Measurements from ENCODE around the gene CCDC88B. TPM values are rescaled to one million over a fixed set of nuclear protein-coding genes. Genes with fewer than 3 reads are reported as not detected.

The CCDC88B gene
- total RNA-seq, 1 experiment from 2014 or later, result 9.6 TPM

- Histone ChIP-seq H4K20me1 (ENCODE audit: insufficient read depth) (no peaks in the 10 kb centered on the region), H3K79me2 (ENCODE audit: low read depth) (no peaks in the 10 kb centered on the region), H3K4me2 (no peak overlapping the region), H3K4me1 (replicated peaks; ENCODE audit: insufficient read depth) (no peaks in the 10 kb centered on the region; the same call in 1 of the 2 replicates), H3K4me3 (no peak overlapping the region), H3K9me3 (ENCODE audit: insufficient read depth, low read depth) (no peaks in the 10 kb centered on the region), H3F3A (ENCODE audit: insufficient read depth, low read depth) (no peaks in the 10 kb centered on the region; the same call in 1 of the 2 replicates), H3K9me2 (ENCODE audit: insufficient read depth) (no peaks in the 10 kb centered on the region), H3K27me3 (ENCODE audit: insufficient read depth, low read depth) (0 out of 2 replicates have a peak, but pooled peaks cover 6% of the 10 kb centered on the region), H3K36me3 (ENCODE audit: low read depth) (no peaks in the 10 kb centered on the region), H3K27ac (no peak overlapping the region), H2AFZ (no peak overlapping the region)
- intact Hi-C loops (cut with micrococcal nuclease; ENCODE audit: unreplicated experiment), result no loop called here
- ChIA-PET CTCF (interaction anchor here (0.6 to 0.7 kb wide), 2 partner anchors 72 to 218 kb away, joined by 6 to 7 read pairs; no protein-coding TSS in a partner anchor), POLR2A (ENCODE audit: unreplicated experiment) (no interaction called here)
- no TSS peak for BruUV-seq (replicated peaks)
- TF ChIP-seq, protein P1, sequence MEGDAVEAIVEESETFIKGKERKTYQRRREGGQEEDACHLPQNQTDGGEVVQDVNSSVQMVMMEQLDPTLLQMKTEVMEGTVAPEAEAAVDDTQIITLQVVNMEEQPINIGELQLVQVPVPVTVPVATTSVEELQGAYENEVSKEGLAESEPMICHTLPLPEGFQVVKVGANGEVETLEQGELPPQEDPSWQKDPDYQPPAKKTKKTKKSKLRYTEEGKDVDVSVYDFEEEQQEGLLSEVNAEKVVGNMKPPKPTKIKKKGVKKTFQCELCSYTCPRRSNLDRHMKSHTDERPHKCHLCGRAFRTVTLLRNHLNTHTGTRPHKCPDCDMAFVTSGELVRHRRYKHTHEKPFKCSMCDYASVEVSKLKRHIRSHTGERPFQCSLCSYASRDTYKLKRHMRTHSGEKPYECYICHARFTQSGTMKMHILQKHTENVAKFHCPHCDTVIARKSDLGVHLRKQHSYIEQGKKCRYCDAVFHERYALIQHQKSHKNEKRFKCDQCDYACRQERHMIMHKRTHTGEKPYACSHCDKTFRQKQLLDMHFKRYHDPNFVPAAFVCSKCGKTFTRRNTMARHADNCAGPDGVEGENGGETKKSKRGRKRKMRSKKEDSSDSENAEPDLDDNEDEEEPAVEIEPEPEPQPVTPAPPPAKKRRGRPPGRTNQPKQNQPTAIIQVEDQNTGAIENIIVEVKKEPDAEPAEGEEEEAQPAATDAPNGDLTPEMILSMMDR (conservative IDR thresholded peaks at IDR 0.05), result no peak
- no peak for TF ChIP-seq EZH2 (IDR thresholded peaks at IDR 0.05; ENCODE audit: low read depth)
- DNase-seq, result peak in 1 of 2 experiments; percentile 20
Measured at GRCh38 chr11:64295760-64296159, 44.2 kb upstream of the CCDC88B start.

DNA sequence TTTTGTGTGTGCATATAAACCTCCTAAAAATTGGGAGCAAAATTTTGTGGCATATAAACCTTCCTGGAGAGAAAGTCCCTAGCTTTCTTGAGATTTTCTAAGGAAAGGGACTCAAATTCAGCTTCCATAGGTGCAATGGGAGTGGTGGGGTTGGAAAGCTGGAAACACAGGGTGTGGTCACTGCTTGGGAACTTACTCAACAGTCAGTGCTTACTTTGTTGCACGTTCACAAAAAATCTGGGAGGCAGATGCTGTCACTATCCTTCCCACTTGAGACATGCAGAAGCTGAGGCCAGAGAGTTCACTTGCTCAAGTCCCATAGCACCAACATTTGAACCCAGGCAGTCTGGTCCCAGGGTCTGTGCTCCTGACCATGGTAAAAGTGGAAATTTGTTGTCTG, 43.8 kb upstream of the CCDC88B start:
- no peak for DNase-seq
- Histone ChIP-seq H3K4me2 (no peak overlapping the region), H3K4me3 (no peak overlapping the region), H3K79me2 (ENCODE audit: low read depth) (no peaks in the 10 kb centered on the region), H3K9me2 (ENCODE audit: insufficient read depth) (no peaks in the 10 kb centered on the region), H3F3A (ENCODE audit: insufficient read depth, low read depth) (no peaks in the 10 kb centered on the region; the same call in 1 of the 2 replicates), H3K27ac (no peak overlapping the region), H2AFZ (no peak overlapping the region), H4K20me1 (ENCODE audit: insufficient read depth) (no peaks in the 10 kb centered on the region), H3K9me3 (ENCODE audit: insufficient read depth, low read depth) (no peaks in the 10 kb centered on the region), H3K27me3 (ENCODE audit: insufficient read depth, low read depth) (0 out of 2 replicates have a peak, but pooled peaks cover 7% of the 10 kb centered on the region), H3K4me1 (replicated peaks; ENCODE audit: insufficient read depth) (peaks cover 1% of the 10 kb centered on the region; the same call in 1 of the 2 replicates), H3K36me3 (ENCODE audit: low read depth) (no peaks in the 10 kb centered on the region)
- ChIA-PET POLR2A (ENCODE audit: unreplicated experiment) (no interaction called here), CTCF (no interaction called here)
- TF ChIP-seq, protein P1 (conservative IDR thresholded peaks at IDR 0.05), result no peak
- TF ChIP-seq EZH2 (IDR thresholded peaks at IDR 0.05; ENCODE audit: low read depth), result no peak
- no TSS peak for BruUV-seq (replicated peaks)
- intact Hi-C loops (cut with micrococcal nuclease; ENCODE audit: unreplicated experiment), result no loop called here

DNA sequence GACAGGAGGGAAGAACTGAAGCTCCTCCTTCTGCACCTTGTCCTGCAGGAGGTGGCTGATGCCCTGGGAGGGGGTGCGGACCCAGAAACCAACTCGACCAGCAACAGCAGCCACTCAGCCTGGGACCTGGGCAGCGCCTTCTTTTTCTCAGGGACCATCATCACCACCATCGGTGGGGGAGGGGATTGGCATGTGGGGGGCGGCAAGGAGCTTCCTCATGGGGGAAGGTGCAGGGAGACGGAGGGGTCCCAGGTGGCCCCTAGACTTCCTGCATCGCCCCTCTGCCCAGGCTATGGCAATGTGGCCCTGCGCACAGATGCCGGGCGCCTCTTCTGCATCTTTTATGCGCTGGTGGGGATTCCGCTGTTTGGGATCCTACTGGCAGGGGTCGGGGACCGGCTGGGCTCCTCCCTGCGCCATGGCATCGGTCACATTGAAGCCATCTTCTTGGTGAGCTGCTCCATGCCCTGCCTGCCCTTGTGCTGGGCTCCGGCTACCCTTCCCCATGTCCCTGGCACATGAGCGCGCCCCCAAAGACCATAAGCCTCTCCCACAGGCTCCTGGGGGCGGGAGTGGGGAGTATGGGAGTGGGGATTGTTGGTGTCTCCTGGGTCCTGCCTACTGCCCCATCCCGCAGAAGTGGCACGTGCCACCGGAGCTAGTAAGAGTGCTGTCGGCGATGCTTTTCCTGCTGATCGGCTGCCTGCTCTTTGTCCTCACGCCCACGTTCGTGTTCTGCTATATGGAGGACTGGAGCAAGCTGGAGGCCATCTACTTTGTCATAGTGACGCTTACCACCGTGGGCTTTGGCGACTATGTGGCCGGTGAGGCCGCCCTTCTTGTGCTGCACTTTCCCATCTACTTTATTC, 42.9 kb upstream of the CCDC88B start:
- no TSS peak for BruUV-seq (replicated peaks)
- TF ChIP-seq, protein P1 (conservative IDR thresholded peaks at IDR 0.05), result no peak
- no peak for TF ChIP-seq EZH2 (IDR thresholded peaks at IDR 0.05; ENCODE audit: low read depth)
- Histone ChIP-seq H3K27ac (no peak overlapping the region), H3K27me3 (ENCODE audit: insufficient read depth, low read depth) (0 out of 2 replicates have a peak, but pooled peaks cover 7% of the 10 kb centered on the region), H3K36me3 (ENCODE audit: low read depth) (no peaks in the 10 kb centered on the region), H4K20me1 (ENCODE audit: insufficient read depth) (no peaks in the 10 kb centered on the region), H3K4me1 (replicated peaks; ENCODE audit: insufficient read depth) (peaks cover 4% of the 10 kb centered on the region; the same call in 1 of the 2 replicates), H3K9me3 (ENCODE audit: insufficient read depth, low read depth) (no peaks in the 10 kb centered on the region), H3F3A (ENCODE audit: insufficient read depth, low read depth) (peaks cover 4% of the 10 kb centered on the region; the same call in 1 of the 2 replicates), H3K79me2 (ENCODE audit: low read depth) (no peaks in the 10 kb centered on the region), H3K4me2 (no peak overlapping the region), H2AFZ (no peak overlapping the region), H3K4me3 (no peak overlapping the region), H3K9me2 (ENCODE audit: insufficient read depth) (no peaks in the 10 kb centered on the region)
- ChIA-PET CTCF (no interaction called here), POLR2A (ENCODE audit: unreplicated experiment) (no interaction called here)
- peak in 1 of 2 experiments; percentile 10 for DNase-seq
- intact Hi-C loops (cut with micrococcal nuclease; ENCODE audit: unreplicated experiment), result no loop called here
